Esophagus squamous epithelium (tissue), 5 donors: ENCODE results near the gene EYS. TPM values are rescaled to one million over a fixed set of nuclear protein-coding genes. Genes with fewer than 3 reads are reported as not detected.

Experiments
- DNase-seq: peaks from one replicate; lab custom pipeline; 2025; lab: John Stamatoyannopoulos, UW
- H3K27ac ChIP-seq, 4 donors: fragments of 200-600 bp; sonication (generic); one replicate each; pipeline ENCODE4 v1.5.1; 2016 to 2019; ENCODE audit warnings: mild to moderate bottlenecking in 1 of 4
- H3K27me3 ChIP-seq, 4 donors: fragments of 200-600 bp; sonication (generic); 1 replicate in 3 of 4; 2 replicates in 1 of 4; pipeline versions ENCODE4 v1.5.1 to v1.6.0; 2017 to 2021; ENCODE audit warnings: antibody characterized with exemption in 1 of 4
- H3K36me3 ChIP-seq, 3 donors: fragments of 200-600 bp; sonication (generic); one replicate each; pipeline ENCODE4 v1.5.1; 2016 to 2019
- H3K4me1 ChIP-seq, 3 donors: fragments of 200-600 bp; sonication (generic); one replicate each; pipeline ENCODE4 v1.5.1; 2017 to 2019
- H3K4me3 ChIP-seq, 4 donors: fragments of 200-600 bp; sonication (generic); 1 replicate in 3 of 4; 2 replicates in 1 of 4; pipeline ENCODE4 v1.5.1; 2016 to 2019; ENCODE audit warnings: mild to moderate bottlenecking in 2 of 4, moderate library complexity in 1 of 4
- H3K9me3 ChIP-seq, 3 donors: fragments of 200-600 bp; sonication (generic); one replicate each; pipeline ENCODE4 v1.5.1; 2016 to 2019
- CTCF ChIP-seq, 6 experiments: fragments of 450-650 bp in 4 of 6; fragments of 200-600 bp in 2 of 6; sonication (generic) in 2 of 6; IDR thresholded peaks; one replicate each; pipeline ENCODE4 v1.5.1; 2016 to 2019; ENCODE audit warnings: antibody characterized with exemption in 6 of 6, mild to moderate bottlenecking in 4 of 6, moderate library complexity in 4 of 6
- POLR2A ChIP-seq, 4 donors: fragments of 450-650 bp; IDR thresholded peaks; one replicate each; pipeline ENCODE4 v1.6.1; 2017; ENCODE audit warnings: antibody characterized with exemption in 4 of 4, mild to moderate bottlenecking in 4 of 4, moderate library complexity in 3 of 4
- WGBS, 2 donors: methylation state at CpG; one replicate each; pipeline ENCODE4 v1.1.5; 2018; 5-methylcytosine and 5-hydroxymethylcytosine counted together
- intact Hi-C: fragments of 100-400 bp; cut with DNase I; formaldehyde crosslinking; loops from one replicate; pipeline ENCODE4 v1.15.0; 2022
- total RNA-seq, 4 donors: library from RNA; depleted of rRNA; stranded (reverse); fragments of >200 nt; gene quantifications; one replicate each; pipeline ENCODE4 v1.1.0, GENCODE V29; 2016
- donor health status: DM: yes; HTN: yes; CAD: no.

The EYS gene
- total RNA-seq, 4 donors from 2014 or later = 0.87 TPM; not detected in 3

GRCh38 chr6:63999613-64000012 lies 1707.4 kb downstream of the EYS start:
- no peak for DNase-seq
- 89 to 94% methylated on average over 4 of the region's 4 CpGs for WGBS, 2 donors

GRCh38 chr6:63998991-63999390 lies 1708.0 kb downstream of the EYS start:
- 74% methylated on average over 3 of the region's 3 CpGs for WGBS, 2 donors
- no peak for TF ChIP-seq POLR2A (IDR thresholded peaks at IDR 0.05)
- no peak for TF ChIP-seq CTCF (IDR thresholded peaks at IDR 0.05)
- DNase-seq = no peak
- Histone ChIP-seq H3K4me1 (no peaks in the 10 kb centered on the region), H3K27ac (no peak overlapping the region), H3K36me3 (no peaks in the 10 kb centered on the region), H3K4me3 (no peak overlapping the region), H3K9me3 (no peaks in the 10 kb centered on the region), H3K27me3 (no peaks in the 10 kb centered on the region)
- intact Hi-C loops = no loop called here

More at GRCh38 chr6:63999613-64000012, 1707.4 kb downstream of the EYS start:
- H3K9me3 ChIP-seq = no peaks in the 10 kb centered on the region
- intact Hi-C loops = no loop called here
- no peak overlapping the region for H3K27ac ChIP-seq
- no peak overlapping the region for H3K4me3 ChIP-seq
- no peaks in the 10 kb centered on the region for H3K27me3 ChIP-seq
- no peak for TF ChIP-seq CTCF (IDR thresholded peaks at IDR 0.05)
- no peak for TF ChIP-seq POLR2A (IDR thresholded peaks at IDR 0.05)
- no peaks in the 10 kb centered on the region for H3K36me3 ChIP-seq
- no peaks in the 10 kb centered on the region for H3K4me1 ChIP-seq

- H3K27me3 ChIP-seq = no peaks in the 10 kb centered on the region
- WGBS, 2 donors = 39 to 52% methylated on average over 1 of the region's 1 CpG
- H3K4me1 ChIP-seq = no peaks in the 10 kb centered on the region
- H3K36me3 ChIP-seq = no peaks in the 10 kb centered on the region
- TF ChIP-seq CTCF (IDR thresholded peaks at IDR 0.05) = no peak
- intact Hi-C loops = no loop called here
- H3K4me3 ChIP-seq = no peak overlapping the region
- no peak overlapping the region for H3K27ac ChIP-seq
- DNase-seq = no peak
- H3K9me3 ChIP-seq = no peaks in the 10 kb centered on the region
Observed at GRCh38 chr6:63997734-63998133, 1709.3 kb downstream of the EYS start.

GRCh38 chr6:63997221-63997620 lies 1709.8 kb downstream of the EYS start:
- WGBS, 2 donors = 73 to 93% methylated on average over 4 of the region's 4 CpGs
- no peaks in the 10 kb centered on the region for H3K9me3 ChIP-seq
- H3K27ac ChIP-seq = no peak overlapping the region
- TF ChIP-seq CTCF (IDR thresholded peaks at IDR 0.05) (no peak), POLR2A (IDR thresholded peaks at IDR 0.05) (no peak)
- no peak overlapping the region for H3K4me3 ChIP-seq
- no peaks in the 10 kb centered on the region for H3K36me3 ChIP-seq
- H3K4me1 ChIP-seq = no peaks in the 10 kb centered on the region
- no peak for DNase-seq
- no peaks in the 10 kb centered on the region for H3K27me3 ChIP-seq
- intact Hi-C loops = no loop called here

GRCh38 chr6:63985223-63985622 lies 1721.8 kb downstream of the EYS start:
- no peaks in the 10 kb centered on the region for H3K9me3 ChIP-seq
- no peak for TF ChIP-seq POLR2A (IDR thresholded peaks at IDR 0.05)
- no peak for TF ChIP-seq CTCF (IDR thresholded peaks at IDR 0.05)
- H3K27me3 ChIP-seq = no peaks in the 10 kb centered on the region
- intact Hi-C loops = no loop called here
- no peak for DNase-seq
- H3K4me3 ChIP-seq = no peak overlapping the region
- no peak overlapping the region for H3K27ac ChIP-seq
- no peaks in the 10 kb centered on the region for H3K36me3 ChIP-seq
- H3K4me1 ChIP-seq = no peaks in the 10 kb centered on the region
- 74 to 80% methylated on average over 3 of the region's 3 CpGs for WGBS, 2 donors
